CD14-positive monocyte (primary cell): Measurements from ENCODE around the gene SRRT. TPM values are rescaled to one million over a fixed set of nuclear protein-coding genes. Genes with fewer than 3 reads are reported as not detected.
A peak's percentile ranks its signal among the peaks of the same experiment; 100 is the strongest.

Experiments
- DNase-seq, 3 donors: peaks; one replicate each; pipeline ENCODE4 v3.0.0-alpha.2; 2011 to 2022
- H2AFZ ChIP-seq: 2 replicates; pipeline ENCODE4 v1.6.0; 2012; ENCODE audit warnings: mild to moderate bottlenecking, low read depth, low read length, inconsistent platforms; ENCODE audit not compliant: insufficient read depth, poor library complexity, severe bottlenecking
- H3K27ac ChIP-seq, 2 donors: 1 replicate in 1 of 2; 2 replicates in 1 of 2; pipeline ENCODE4 v1.5.1; 2012 to 2013; ENCODE audit warnings: low read length in 2 of 2, control low read depth in 1 of 2, inconsistent platforms in 1 of 2, low read depth in 1 of 2, mild to moderate bottlenecking in 1 of 2
- H3K27me3 ChIP-seq, 2 donors: one replicate each; pipeline versions ENCODE4 v1.6.0 to v1.6.1; 2011 to 2013; ENCODE audit warnings: low read length in 2 of 2; ENCODE audit not compliant: control insufficient read depth in 2 of 2, insufficient read depth in 2 of 2
- H3K36me3 ChIP-seq, 2 donors: replicated peaks in 1 of 2; 1 replicate in 1 of 2; 2 replicates in 1 of 2; pipeline versions ENCODE4 v1.5.1 to v1.6.1; 2012 to 2013; ENCODE audit warnings: low read length in 2 of 2, control low read depth in 1 of 2, inconsistent platforms in 1 of 2, mild to moderate bottlenecking in 1 of 2; ENCODE audit not compliant: insufficient read depth in 2 of 2, control insufficient read depth in 1 of 2
- H3K4me1 ChIP-seq, 2 donors: 1 replicate in 1 of 2; 2 replicates in 1 of 2; pipeline versions ENCODE4 v1.5.1 to v1.6.1; 2012 to 2013; ENCODE audit warnings: low read length in 2 of 2, control low read depth in 1 of 2, inconsistent platforms in 1 of 2, mild to moderate bottlenecking in 1 of 2, moderate library complexity in 1 of 2; ENCODE audit not compliant: insufficient read depth in 2 of 2, control insufficient read depth in 1 of 2
- H3K4me2 ChIP-seq: replicated peaks from 2 replicates; pipeline ENCODE3; 2012; ENCODE audit warnings: low read length, moderate library complexity, mild to moderate bottlenecking; ENCODE audit not compliant: poor library complexity, severe bottlenecking; ENCODE audit errors: extremely low read depth
- H3K4me3 ChIP-seq, 3 experiments: fragments of 200-600 bp in 1 of 3; sonication (generic) in 1 of 3; replicated peaks in 1 of 3; 1 replicate in 2 of 3; 2 replicates in 1 of 3; pipeline ENCODE4 v1.5.1; 2011 to 2013; ENCODE audit warnings: low read length in 3 of 3, mild to moderate bottlenecking in 3 of 3, control low read depth in 2 of 3, low read depth in 2 of 3, inconsistent platforms in 1 of 3, moderate library complexity in 1 of 3
- H3K79me2 ChIP-seq: 2 replicates; pipeline ENCODE4 v1.6.0; 2012; ENCODE audit warnings: mild to moderate bottlenecking, control low read depth, inconsistent platforms, low read length, moderate library complexity; ENCODE audit not compliant: insufficient read depth
- H3K9ac ChIP-seq: 2 replicates; pipeline ENCODE4 v1.6.0; 2017; ENCODE audit warnings: low read length, mild to moderate bottlenecking; ENCODE audit not compliant: insufficient read depth, poor library complexity, severe bottlenecking
- H3K9me3 ChIP-seq, 2 donors: replicated peaks in 1 of 2; 1 replicate in 1 of 2; 2 replicates in 1 of 2; pipeline versions ENCODE4 v1.5.1 to v1.6.1; 2012 to 2013; ENCODE audit warnings: low read length in 2 of 2, control low read depth in 1 of 2; ENCODE audit not compliant: control insufficient read depth in 1 of 2, insufficient read depth in 1 of 2
- H4K20me1 ChIP-seq: 2 replicates; pipeline ENCODE4 v1.6.0; 2012; ENCODE audit warnings: mild to moderate bottlenecking, low read length, control low read depth, moderate library complexity; ENCODE audit not compliant: insufficient read depth
- H3K27ac Mint-ChIP-seq, 7 donors: one replicate each; pipeline ENCODE4 v1.8.0; 2020; ENCODE audit warnings: mild to moderate bottlenecking in 7 of 7, mixed read lengths in 7 of 7, moderate library complexity in 6 of 7, inconsistent platforms in 2 of 7
- H3K27me3 Mint-ChIP-seq, 3 donors: one replicate each; pipeline ENCODE4 v1.8.0; 2021 to 2022; ENCODE audit warnings: low read depth in 3 of 3, mild to moderate bottlenecking in 3 of 3, mixed read lengths in 3 of 3, moderate library complexity in 3 of 3, inconsistent platforms in 1 of 3
- H3K36me3 Mint-ChIP-seq, 2 donors: one replicate each; pipeline ENCODE4 v1.8.0; 2020; ENCODE audit warnings: mixed read lengths in 2 of 2, inconsistent platforms in 1 of 2, mild to moderate bottlenecking in 1 of 2
- H3K4me1 Mint-ChIP-seq: one replicate; pipeline ENCODE4 v1.8.0; 2020; ENCODE audit warnings: mild to moderate bottlenecking, mixed read lengths
- H3K4me3 Mint-ChIP-seq, 2 donors: one replicate each; pipeline ENCODE4 v1.8.0; 2020; ENCODE audit warnings: mild to moderate bottlenecking in 2 of 2, mixed read lengths in 2 of 2, moderate library complexity in 1 of 2
- H3K9me3 Mint-ChIP-seq, 7 donors: one replicate each; pipeline ENCODE4 v1.8.0; 2020 to 2022; ENCODE audit warnings: mixed read lengths in 7 of 7, mild to moderate bottlenecking in 6 of 7, moderate library complexity in 6 of 7, inconsistent platforms in 2 of 7
- CTCF ChIP-seq: fragments of 200-600 bp; IDR thresholded peaks from one replicate; pipeline ENCODE4 v1.8.0; 2022; ENCODE audit warnings: antibody characterized with exemption, mild to moderate bottlenecking
- WGBS: methylation state at CpG from one replicate; pipeline ENCODE4 v1.1.5; 2013; ENCODE audit warnings: missing lambda C conversion rate; ENCODE audit not compliant: insufficient coverage; 5-methylcytosine and 5-hydroxymethylcytosine counted together
- intact Hi-C, 2 donors: fragments of 100-400 bp; cut with micrococcal nuclease; formaldehyde crosslinking; loops; one replicate each; pipeline versions ENCODE4 v1.15.0 to v1.15.1; 2023
- polyA plus RNA-seq, 3 donors: library from polyadenylated mRNA; depleted of rRNA in 1 of 3; unstranded in 2 of 3; stranded (reverse) in 1 of 3; fragments of 300-500 nt in 2 of 3; fragments of >200 nt in 1 of 3; fragmentation: Illumina TruSeq in 2 of 3; gene quantifications; 1 replicate in 2 of 3; 2 replicates in 1 of 3; pipeline ENCODE4 v1.2.3, GENCODE V29; 2012 to 2021

The SRRT gene
- polyA plus RNA-seq, 3 donors: 26.9 to 116 (median 29.6) TPM

DNA sequence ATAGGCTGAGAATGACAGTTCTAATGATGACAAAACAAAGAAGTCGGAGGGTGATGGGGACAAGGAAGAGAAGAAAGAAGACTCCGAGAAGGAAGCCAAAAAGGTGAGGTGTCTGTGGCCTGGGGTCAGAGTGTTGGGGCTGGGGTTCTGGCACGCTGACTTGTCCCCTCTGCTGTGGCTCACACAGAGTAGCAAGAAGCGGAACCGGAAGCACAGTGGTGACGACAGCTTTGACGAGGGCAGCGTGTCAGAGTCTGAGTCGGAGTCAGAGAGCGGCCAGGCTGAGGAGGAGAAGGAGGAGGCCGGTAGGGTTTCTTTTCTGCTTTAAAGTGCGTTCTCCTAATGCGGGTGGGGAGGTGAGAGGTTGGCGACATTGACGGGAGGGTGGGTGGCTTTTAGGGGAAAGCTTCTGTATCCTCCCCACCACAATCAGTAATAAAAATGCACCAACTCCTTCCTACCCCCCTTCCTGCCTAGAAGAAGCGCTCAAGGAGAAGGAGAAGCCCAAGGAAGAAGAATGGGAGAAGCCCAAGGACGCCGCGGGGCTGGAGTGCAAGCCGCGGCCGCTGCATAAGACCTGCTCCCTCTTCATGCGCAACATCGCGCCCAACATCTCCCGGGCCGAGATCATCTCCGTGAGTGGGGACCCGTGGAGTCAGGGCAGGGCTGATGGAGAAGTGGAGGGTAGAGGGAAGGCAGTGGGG is 10.0 kb downstream of the SRRT start:
- no peak overlapping the region for H2AFZ ChIP-seq
- H3K27me3 ChIP-seq: no peaks in the 10 kb centered on the region
- peaks cover 1 to 11% (median 2%) of the 10 kb centered on the region in 3 donors for H3K27me3 Mint-ChIP-seq
- no peak overlapping the region for H3K9ac ChIP-seq
- H3K27ac ChIP-seq: no peak overlapping the region
- H3K4me3 ChIP-seq: no peak overlapping the region
- peaks cover 32% of the 10 kb centered on the region for H3K79me2 ChIP-seq
- TF ChIP-seq CTCF: no peak
- peak in 2 of 3 donors; percentile 23 to 53 for DNase-seq
- peak overlapping the region in 5 of 7 donors; percentile 46 to 81 (median 75) for H3K27ac Mint-ChIP-seq
- peaks cover 82 to 88% of the 10 kb centered on the region in 2 donors for H3K36me3 Mint-ChIP-seq
- intact Hi-C loops: loop anchor here in 1 of 2 donors (5.0 kb wide), 1 partner anchor 273 kb away; the partner anchor contains the start of gene MOSPD3
- H3K9me3 Mint-ChIP-seq: peaks cover 0 to 2% (median 0%) of the 10 kb centered on the region in 7 donors
- peaks cover 35 to 45% of the 10 kb centered on the region in 2 donors for H3K4me1 ChIP-seq
- no peaks in the 10 kb centered on the region for H3K9me3 ChIP-seq
- H3K36me3 ChIP-seq: peaks cover 60 to 77% of the 10 kb centered on the region in 2 donors
- H3K4me3 Mint-ChIP-seq: no peak overlapping the region
- H3K4me1 Mint-ChIP-seq: peaks cover 43% of the 10 kb centered on the region
- peaks cover 64% of the 10 kb centered on the region for H4K20me1 ChIP-seq
- 92% methylated on average over 20 of the region's 29 CpGs for WGBS
- H3K4me2 ChIP-seq: no peak overlapping the region

- Mint-ChIP-seq H3K4me3 (no peak overlapping the region), H3K27ac (peak overlapping the region in 3 of 7 donors; percentile 31 to 81 (median 79)), H3K9me3 (peaks cover 0 to 3% (median under 1%) of the 10 kb centered on the region in 7 donors), H3K36me3 (peaks cover 76 to 81% of the 10 kb centered on the region in 2 donors), H3K27me3 (peaks cover 7 to 16% (median 9%) of the 10 kb centered on the region in 3 donors), H3K4me1 (peaks cover 47% of the 10 kb centered on the region)
- Histone ChIP-seq H2AFZ (no peak overlapping the region), H3K79me2 (peaks cover 27% of the 10 kb centered on the region), H3K4me3 (no peak overlapping the region), H3K4me1 (peaks cover 42 to 52% of the 10 kb centered on the region in 2 donors), H3K9me3 (no peaks in the 10 kb centered on the region), H3K4me2 (no peak overlapping the region), H4K20me1 (peaks cover 57% of the 10 kb centered on the region), H3K27ac (no peak overlapping the region), H3K9ac (no peak overlapping the region), H3K27me3 (peaks cover under 1 to 3% of the 10 kb centered on the region in 2 donors), H3K36me3 (peaks cover 57 to 70% of the 10 kb centered on the region in 2 donors)
- intact Hi-C loops: loop anchor here in 1 of 2 donors (5.0 kb wide), 1 partner anchor 273 kb away; the partner anchor contains the start of gene MOSPD3
- no peak for DNase-seq
- WGBS: 97% methylated on average over 18 of the region's 22 CpGs
- TF ChIP-seq CTCF: no peak
These were observed 10.7 kb downstream of the SRRT start for GRCh38 chr7:100885440-100886141.
